ENCODE measurements around the gene CIPC. TPM values are rescaled to one million over a fixed set of nuclear protein-coding genes. Genes with fewer than 3 reads are reported as not detected.

Gene CIPC
- total and polyA plus RNA-seq, 9 of the 15 experiments (the other 6 are each of a cell fraction or from before 2014, with no cell fraction given): 5.0 to 16.9 (median 10.7) TPM

DNA sequence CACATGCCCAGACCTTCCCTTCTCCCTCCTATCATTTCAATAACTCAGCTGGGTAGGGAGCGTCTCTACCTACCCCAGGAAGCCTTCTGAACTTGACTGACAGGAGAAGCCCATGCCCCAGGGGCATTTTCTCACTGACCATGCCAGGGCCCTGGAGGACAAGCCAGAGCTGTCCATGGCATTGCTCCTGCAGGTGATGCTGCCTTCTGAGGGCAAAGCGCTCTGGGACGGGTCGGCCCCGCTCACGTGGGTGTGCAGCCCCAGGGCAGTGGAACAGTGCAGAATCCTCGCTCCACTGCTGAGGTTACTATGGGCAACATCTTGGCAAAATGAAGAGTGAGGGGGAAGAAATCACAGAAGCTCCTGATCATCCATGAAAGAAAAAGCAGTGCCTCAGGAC is 28.5 kb upstream of the CIPC start:
- in situ Hi-C loops (cut with MboI): loop anchor here (25.0 kb wide), 1 partner anchor 357 kb away; no protein-coding TSS in a partner anchor
- no peak overlapping the region for H3K4me2 ChIP-seq (ENCODE audit: insufficient read depth, low read length)
- no TSS peak for BruUV-seq (replicated peaks)
- H3K27ac ChIP-seq (ENCODE audit: extremely low read depth, low read depth, low read length): no peak overlapping the region
- H2AFZ ChIP-seq (ENCODE audit: low read depth, low read length): no peak overlapping the region
- ChIA-PET POLR2A (interaction anchor here (0.9 kb wide), 1 partner anchor 25 kb away, joined by 3 read pairs; no protein-coding TSS in a partner anchor), CTCF (ENCODE audit: low intra/inter-chr PET ratio) (interaction anchor here (0.8 to 4.9 kb wide), 4 partner anchors 25 to 193 kb away, joined by 3 to 57 read pairs (median 30); no protein-coding TSS in a partner anchor)
- no peaks in the 10 kb centered on the region for H3K9me3 ChIP-seq (replicated peaks; ENCODE audit: control insufficient read depth, insufficient read depth, low read depth, low read length)
- H3K79me2 ChIP-seq (ENCODE audit: control insufficient read depth, insufficient read depth, low read length): no peaks in the 10 kb centered on the region
- DNase-seq (ENCODE audit: extremely low read depth in 1 of 4, low spot score in 3 of 4) (no peak), ATAC-seq (no peak), FAIRE-seq (no peak)
- H3K4me1 ChIP-seq (replicated peaks in 1 of 2; ENCODE audit: control insufficient read depth in 2 of 2, insufficient read depth in 2 of 2, low read length in 2 of 2): peaks cover 0 to 8% of the 10 kb centered on the region in 2 experiments; a peak in 3 of 5 replicates
- WGBS (ENCODE audit: insufficient coverage, low coverage, missing lambda C conversion rate): 0% methylated on average over 1 of the region's 7 CpGs
- intact Hi-C loops (cut with micrococcal nuclease): no loop called here
- H4K20me1 ChIP-seq (replicated peaks; ENCODE audit: control insufficient read depth, insufficient read depth, low read length): no peaks in the 10 kb centered on the region; the same call in 1 of the 2 replicates
- no peaks in the 10 kb centered on the region for H3K36me3 ChIP-seq (ENCODE audit: control insufficient read depth, insufficient read depth, low read length)
- H3K27me3 ChIP-seq (ENCODE audit: control insufficient read depth in 2 of 2, insufficient read depth in 2 of 2, low read length in 2 of 2): peaks cover 0 to 10% of the 10 kb centered on the region in 2 experiments; a peak in 2 of 5 replicates
- H3K4me3 ChIP-seq: no peak overlapping the region
- no peak for TF ChIP-seq HDAC2 (IDR thresholded peaks at IDR 0.05)
- TF ChIP-seq, protein P1, sequence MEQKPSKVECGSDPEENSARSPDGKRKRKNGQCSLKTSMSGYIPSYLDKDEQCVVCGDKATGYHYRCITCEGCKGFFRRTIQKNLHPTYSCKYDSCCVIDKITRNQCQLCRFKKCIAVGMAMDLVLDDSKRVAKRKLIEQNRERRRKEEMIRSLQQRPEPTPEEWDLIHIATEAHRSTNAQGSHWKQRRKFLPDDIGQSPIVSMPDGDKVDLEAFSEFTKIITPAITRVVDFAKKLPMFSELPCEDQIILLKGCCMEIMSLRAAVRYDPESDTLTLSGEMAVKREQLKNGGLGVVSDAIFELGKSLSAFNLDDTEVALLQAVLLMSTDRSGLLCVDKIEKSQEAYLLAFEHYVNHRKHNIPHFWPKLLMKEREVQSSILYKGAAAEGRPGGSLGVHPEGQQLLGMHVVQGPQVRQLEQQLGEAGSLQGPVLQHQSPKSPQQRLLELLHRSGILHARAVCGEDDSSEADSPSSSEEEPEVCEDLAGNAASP (IDR thresholded peaks at IDR 0.05): no peak
- no peak for TF ChIP-seq TEAD1 (CRISPR knock-in tag; IDR thresholded peaks at IDR 0.05)
- no peak overlapping the region for H3K9ac ChIP-seq (ENCODE audit: insufficient read depth in 1 of 2, low read depth in 2 of 2, low read length in 2 of 2)
- no peaks in the 10 kb centered on the region for H3K9me1 ChIP-seq (ENCODE audit: control insufficient read depth, insufficient read depth, low read length)
